Endothelial cell (in vitro differentiated cells): ENCODE data around the gene PROX1. TPM values are rescaled to one million over a fixed set of nuclear protein-coding genes. Genes with fewer than 3 reads are reported as not detected.

Experiments used
- DNase-seq: peaks from one replicate; pipeline ENCODE4 v3.0.0; 2021; ENCODE audit warnings: low spot score
- H3K27ac Mint-ChIP-seq: one replicate; pipeline ENCODE4 v1.8.0; 2021; ENCODE audit warnings: mixed read lengths, inconsistent platforms; ENCODE audit not compliant: unreplicated experiment
- H3K27me3 Mint-ChIP-seq: one replicate; pipeline ENCODE4 v1.8.0; 2021; ENCODE audit warnings: mild to moderate bottlenecking, moderate library complexity, mixed read lengths, inconsistent platforms; ENCODE audit not compliant: unreplicated experiment
- H3K36me3 Mint-ChIP-seq: one replicate; pipeline ENCODE4 v1.8.0; 2021; ENCODE audit warnings: mild to moderate bottlenecking, low read depth, mixed read lengths, inconsistent platforms; ENCODE audit not compliant: unreplicated experiment
- H3K4me1 Mint-ChIP-seq: one replicate; pipeline ENCODE4 v1.8.0; 2021; ENCODE audit warnings: mild to moderate bottlenecking, mixed read lengths, inconsistent platforms; ENCODE audit not compliant: unreplicated experiment
- H3K4me3 Mint-ChIP-seq: one replicate; pipeline ENCODE4 v1.8.0; 2021; ENCODE audit warnings: mild to moderate bottlenecking, mixed read lengths, inconsistent platforms; ENCODE audit not compliant: unreplicated experiment
- H3K9me3 Mint-ChIP-seq: one replicate; pipeline ENCODE4 v1.8.0; 2021; ENCODE audit warnings: mixed read lengths, inconsistent platforms; ENCODE audit not compliant: unreplicated experiment
- CTCF ChIP-seq: fragments of 200-600 bp; sonication (generic); IDR thresholded peaks from one replicate; pipeline ENCODE4 v1.5.0; 2021; ENCODE audit warnings: antibody characterized with exemption; ENCODE audit not compliant: unreplicated experiment
- total RNA-seq: library from RNA; stranded (reverse); fragmentation: NEBNext Ultra II Directional; extraction: Animal tissue kit (Norgen Biotek cat#: 25700); gene quantifications from one replicate; pipeline ENCODE4 v1.2.1, GENCODE V29; 2021; ENCODE audit not compliant: unreplicated experiment

Gene PROX1
- total RNA-seq, 1 donor from 2014 or later = 7.2 TPM

GRCh38 chr1:213958346-213958745 is 29.4 kb upstream of the PROX1 start:
- Mint-ChIP-seq H3K27me3 (peaks cover 3% of the 10 kb centered on the region), H3K4me1 (peaks cover 8% of the 10 kb centered on the region), H3K4me3 (no peak overlapping the region), H3K9me3 (no peaks in the 10 kb centered on the region), H3K27ac (no peak overlapping the region), H3K36me3 (no peaks in the 10 kb centered on the region)
- DNase-seq = no peak
- TF ChIP-seq CTCF = no peak

GRCh38 chr1:213960963-213961362 is 26.8 kb upstream of the PROX1 start:
- no peak overlapping the region for H3K4me3 Mint-ChIP-seq
- no peaks in the 10 kb centered on the region for H3K9me3 Mint-ChIP-seq
- no peak for TF ChIP-seq CTCF
- no peaks in the 10 kb centered on the region for H3K36me3 Mint-ChIP-seq
- H3K27me3 Mint-ChIP-seq = peaks cover 2% of the 10 kb centered on the region
- DNase-seq = no peak
- H3K27ac Mint-ChIP-seq = no peak overlapping the region
- H3K4me1 Mint-ChIP-seq = no peaks in the 10 kb centered on the region

GRCh38 chr1:213962508-213962907 is 25.3 kb upstream of the PROX1 start:
- Mint-ChIP-seq H3K36me3 (no peaks in the 10 kb centered on the region), H3K27me3 (peaks cover 2% of the 10 kb centered on the region), H3K9me3 (no peaks in the 10 kb centered on the region), H3K27ac (no peak overlapping the region), H3K4me1 (no peaks in the 10 kb centered on the region), H3K4me3 (no peak overlapping the region)
- no peak for DNase-seq
- no peak for TF ChIP-seq CTCF

GRCh38 chr1:213966122-213966521 is 21.7 kb upstream of the PROX1 start:
- Mint-ChIP-seq H3K36me3 (no peaks in the 10 kb centered on the region), H3K9me3 (no peaks in the 10 kb centered on the region), H3K4me1 (no peaks in the 10 kb centered on the region), H3K27me3 (no peaks in the 10 kb centered on the region), H3K27ac (no peak overlapping the region), H3K4me3 (no peak overlapping the region)
- no peak for TF ChIP-seq CTCF
- no peak for DNase-seq

GRCh38 chr1:213968146-213968825 is 19.5 kb upstream of the PROX1 start:
- Mint-ChIP-seq H3K4me1 (no peaks in the 10 kb centered on the region), H3K27me3 (no peaks in the 10 kb centered on the region)
- no peak for TF ChIP-seq CTCF

More at GRCh38 chr1:213968146-213968825, 19.5 kb upstream of the PROX1 start:
- H3K36me3 Mint-ChIP-seq = no peaks in the 10 kb centered on the region
- H3K4me3 Mint-ChIP-seq = no peak overlapping the region
- no peak for DNase-seq
- no peak overlapping the region for H3K27ac Mint-ChIP-seq
- H3K9me3 Mint-ChIP-seq = no peaks in the 10 kb centered on the region
